CD14-positive monocyte (primary cell): Measurements from ENCODE around the gene DIAPH1. TPM values are rescaled to one million over a fixed set of nuclear protein-coding genes. Genes with fewer than 3 reads are reported as not detected.

Experiments used
- DNase-seq, 3 donors: peaks; one replicate each; pipeline ENCODE4 v3.0.0-alpha.2; 2011 to 2022
- H2AFZ ChIP-seq: 2 replicates; pipeline ENCODE4 v1.6.0; 2012; ENCODE audit warnings: mild to moderate bottlenecking, low read depth, low read length, inconsistent platforms; ENCODE audit not compliant: insufficient read depth, poor library complexity, severe bottlenecking
- H3K27ac ChIP-seq, 2 donors: 1 replicate in 1 of 2; 2 replicates in 1 of 2; pipeline ENCODE4 v1.5.1; 2012 to 2013; ENCODE audit warnings: low read length in 2 of 2, control low read depth in 1 of 2, inconsistent platforms in 1 of 2, low read depth in 1 of 2, mild to moderate bottlenecking in 1 of 2
- H3K27me3 ChIP-seq, 2 donors: one replicate each; pipeline versions ENCODE4 v1.6.0 to v1.6.1; 2011 to 2013; ENCODE audit warnings: low read length in 2 of 2; ENCODE audit not compliant: control insufficient read depth in 2 of 2, insufficient read depth in 2 of 2
- H3K36me3 ChIP-seq, 2 donors: replicated peaks in 1 of 2; 1 replicate in 1 of 2; 2 replicates in 1 of 2; pipeline versions ENCODE4 v1.5.1 to v1.6.1; 2012 to 2013; ENCODE audit warnings: low read length in 2 of 2, control low read depth in 1 of 2, inconsistent platforms in 1 of 2, mild to moderate bottlenecking in 1 of 2; ENCODE audit not compliant: insufficient read depth in 2 of 2, control insufficient read depth in 1 of 2
- H3K4me1 ChIP-seq, 2 donors: 1 replicate in 1 of 2; 2 replicates in 1 of 2; pipeline versions ENCODE4 v1.5.1 to v1.6.1; 2012 to 2013; ENCODE audit warnings: low read length in 2 of 2, control low read depth in 1 of 2, inconsistent platforms in 1 of 2, mild to moderate bottlenecking in 1 of 2, moderate library complexity in 1 of 2; ENCODE audit not compliant: insufficient read depth in 2 of 2, control insufficient read depth in 1 of 2
- H3K4me2 ChIP-seq: replicated peaks from 2 replicates; pipeline ENCODE3; 2012; ENCODE audit warnings: low read length, moderate library complexity, mild to moderate bottlenecking; ENCODE audit not compliant: poor library complexity, severe bottlenecking; ENCODE audit errors: extremely low read depth
- H3K4me3 ChIP-seq, 3 experiments: fragments of 200-600 bp in 1 of 3; sonication (generic) in 1 of 3; replicated peaks in 1 of 3; 1 replicate in 2 of 3; 2 replicates in 1 of 3; pipeline ENCODE4 v1.5.1; 2011 to 2013; ENCODE audit warnings: low read length in 3 of 3, mild to moderate bottlenecking in 3 of 3, control low read depth in 2 of 3, low read depth in 2 of 3, inconsistent platforms in 1 of 3, moderate library complexity in 1 of 3
- H3K79me2 ChIP-seq: 2 replicates; pipeline ENCODE4 v1.6.0; 2012; ENCODE audit warnings: mild to moderate bottlenecking, control low read depth, inconsistent platforms, low read length, moderate library complexity; ENCODE audit not compliant: insufficient read depth
- H3K9ac ChIP-seq: 2 replicates; pipeline ENCODE4 v1.6.0; 2017; ENCODE audit warnings: low read length, mild to moderate bottlenecking; ENCODE audit not compliant: insufficient read depth, poor library complexity, severe bottlenecking
- H3K9me3 ChIP-seq, 2 donors: replicated peaks in 1 of 2; 1 replicate in 1 of 2; 2 replicates in 1 of 2; pipeline versions ENCODE4 v1.5.1 to v1.6.1; 2012 to 2013; ENCODE audit warnings: low read length in 2 of 2, control low read depth in 1 of 2; ENCODE audit not compliant: control insufficient read depth in 1 of 2, insufficient read depth in 1 of 2
- H4K20me1 ChIP-seq: 2 replicates; pipeline ENCODE4 v1.6.0; 2012; ENCODE audit warnings: mild to moderate bottlenecking, low read length, control low read depth, moderate library complexity; ENCODE audit not compliant: insufficient read depth
- H3K27ac Mint-ChIP-seq, 7 donors: one replicate each; pipeline ENCODE4 v1.8.0; 2020; ENCODE audit warnings: mild to moderate bottlenecking in 7 of 7, mixed read lengths in 7 of 7, moderate library complexity in 6 of 7, inconsistent platforms in 2 of 7
- H3K27me3 Mint-ChIP-seq, 3 donors: one replicate each; pipeline ENCODE4 v1.8.0; 2021 to 2022; ENCODE audit warnings: low read depth in 3 of 3, mild to moderate bottlenecking in 3 of 3, mixed read lengths in 3 of 3, moderate library complexity in 3 of 3, inconsistent platforms in 1 of 3
- H3K36me3 Mint-ChIP-seq, 2 donors: one replicate each; pipeline ENCODE4 v1.8.0; 2020; ENCODE audit warnings: mixed read lengths in 2 of 2, inconsistent platforms in 1 of 2, mild to moderate bottlenecking in 1 of 2
- H3K4me1 Mint-ChIP-seq: one replicate; pipeline ENCODE4 v1.8.0; 2020; ENCODE audit warnings: mild to moderate bottlenecking, mixed read lengths
- H3K4me3 Mint-ChIP-seq, 2 donors: one replicate each; pipeline ENCODE4 v1.8.0; 2020; ENCODE audit warnings: mild to moderate bottlenecking in 2 of 2, mixed read lengths in 2 of 2, moderate library complexity in 1 of 2
- H3K9me3 Mint-ChIP-seq, 7 donors: one replicate each; pipeline ENCODE4 v1.8.0; 2020 to 2022; ENCODE audit warnings: mixed read lengths in 7 of 7, mild to moderate bottlenecking in 6 of 7, moderate library complexity in 6 of 7, inconsistent platforms in 2 of 7
- CTCF ChIP-seq: fragments of 200-600 bp; IDR thresholded peaks from one replicate; pipeline ENCODE4 v1.8.0; 2022; ENCODE audit warnings: antibody characterized with exemption, mild to moderate bottlenecking
- WGBS: methylation state at CpG from one replicate; pipeline ENCODE4 v1.1.5; 2013; ENCODE audit warnings: missing lambda C conversion rate; ENCODE audit not compliant: insufficient coverage; 5-methylcytosine and 5-hydroxymethylcytosine counted together
- intact Hi-C, 2 donors: fragments of 100-400 bp; cut with micrococcal nuclease; formaldehyde crosslinking; loops; one replicate each; pipeline versions ENCODE4 v1.15.0 to v1.15.1; 2023
- polyA plus RNA-seq, 3 donors: library from polyadenylated mRNA; depleted of rRNA in 1 of 3; unstranded in 2 of 3; stranded (reverse) in 1 of 3; fragments of 300-500 nt in 2 of 3; fragments of >200 nt in 1 of 3; fragmentation: Illumina TruSeq in 2 of 3; gene quantifications; 1 replicate in 2 of 3; 2 replicates in 1 of 3; pipeline ENCODE4 v1.2.3, GENCODE V29; 2012 to 2021

Gene DIAPH1
- polyA plus RNA-seq, 3 donors = 60.2 to 140 (median 98.6) TPM

- intact Hi-C loops = no loop called here
- no peak for DNase-seq
- Histone ChIP-seq H4K20me1 (peaks cover 51% of the 10 kb centered on the region), H3K27me3 (no peaks in the 10 kb centered on the region), H3K4me1 (peaks cover 30 to 39% of the 10 kb centered on the region in 2 donors), H3K36me3 (peaks cover 34 to 53% of the 10 kb centered on the region in 2 donors), H3K9ac (no peak overlapping the region), H3K27ac (no peak overlapping the region), H3K4me3 (no peak overlapping the region), H3K79me2 (peaks cover 70% of the 10 kb centered on the region), H2AFZ (no peak overlapping the region), H3K4me2 (no peak overlapping the region), H3K9me3 (no peaks in the 10 kb centered on the region)
- Mint-ChIP-seq H3K36me3 (peaks cover 35 to 55% of the 10 kb centered on the region in 2 donors), H3K9me3 (peaks cover 0 to 2% (median 0%) of the 10 kb centered on the region in 7 donors), H3K4me3 (no peak overlapping the region), H3K27me3 (peaks cover 0 to 2% (median 0%) of the 10 kb centered on the region in 3 donors), H3K4me1 (peaks cover 31% of the 10 kb centered on the region), H3K27ac (peak overlapping the region in 2 of 7 donors; percentile 42 to 75)
- no peak for TF ChIP-seq CTCF
- WGBS = no CpG with 5 or more reads among the region's 2 CpGs
Observed at GRCh38 chr5:141632650-141633049, 13.8 kb upstream of the DIAPH1 start.

GRCh38 chr5:141630570-141631140 lies 11.9 kb upstream of the DIAPH1 start:
- Histone ChIP-seq H3K79me2 (peaks cover 59% of the 10 kb centered on the region), H3K36me3 (peaks cover 53 to 73% of the 10 kb centered on the region in 2 donors), H3K27ac (no peak overlapping the region), H3K4me1 (peaks cover 20 to 22% of the 10 kb centered on the region in 2 donors), H3K4me2 (no peak overlapping the region), H3K9ac (no peak overlapping the region), H4K20me1 (peaks cover 49% of the 10 kb centered on the region), H3K9me3 (no peaks in the 10 kb centered on the region), H3K4me3 (no peak overlapping the region), H3K27me3 (no peaks in the 10 kb centered on the region), H2AFZ (no peak overlapping the region)
- intact Hi-C loops = no loop called here
- no CpG with 5 or more reads among the region's 5 CpGs for WGBS
- no peak for DNase-seq
- H3K9me3 Mint-ChIP-seq = peaks cover 0 to 1% (median 0%) of the 10 kb centered on the region in 7 donors
- H3K27ac Mint-ChIP-seq = no peak overlapping the region
- H3K27me3 Mint-ChIP-seq = peaks cover 0 to 1% (median 0%) of the 10 kb centered on the region in 3 donors
- peaks cover 52 to 75% of the 10 kb centered on the region in 2 donors for H3K36me3 Mint-ChIP-seq
- H3K4me1 Mint-ChIP-seq = peaks cover 30% of the 10 kb centered on the region
- no peak for TF ChIP-seq CTCF
- no peak overlapping the region for H3K4me3 Mint-ChIP-seq
